Effector CD8-positive, alpha-beta T cell (primary cell): ENCODE measurements around the gene TMX4.
A peak's percentile ranks its signal among the peaks of the same experiment; 100 is the strongest.

ENCODE experiments used
- DNase-seq: peaks from one replicate; lab custom pipeline; 2025; lab: John Stamatoyannopoulos, UW

TMX4 gene

GRCh38 chr20:8019998-8020247 is 362 bp upstream of the TMX4 start:
- no peak for DNase-seq

GRCh38 chr20:8018958-8019245 is 659 bp downstream of the TMX4 start:
- DNase-seq: peak; percentile 46

GRCh38 chr20:8012724-8013123 is 6.8 kb downstream of the TMX4 start:
- DNase-seq: no peak

GRCh38 chr20:8008733-8009132 is 10.8 kb downstream of the TMX4 start:
- no peak for DNase-seq

- no peak for DNase-seq
These were observed 12.1 kb downstream of the TMX4 start for GRCh38 chr20:8007490-8007889.

- no peak for DNase-seq
These were observed 13.8 kb downstream of the TMX4 start for GRCh38 chr20:8005575-8006366.

- no peak for DNase-seq
These were observed 14.5 kb downstream of the TMX4 start for GRCh38 chr20:8005033-8005432.

- DNase-seq: no peak
These were observed 17.5 kb downstream of the TMX4 start for GRCh38 chr20:8002056-8002455.

- DNase-seq: no peak
These were observed 18.8 kb downstream of the TMX4 start for GRCh38 chr20:8000796-8001195.

- no peak for DNase-seq
These were observed 22.7 kb downstream of the TMX4 start for GRCh38 chr20:7996898-7997297.

GRCh38 chr20:7994809-7995208 is 24.8 kb downstream of the TMX4 start:
- DNase-seq: no peak

- DNase-seq: no peak
These were observed 25.9 kb downstream of the TMX4 start for GRCh38 chr20:7993703-7994102.

GRCh38 chr20:7993238-7993637 is 26.3 kb downstream of the TMX4 start:
- DNase-seq: no peak

GRCh38 chr20:7990385-7990784 is 29.2 kb downstream of the TMX4 start:
- DNase-seq: no peak

GRCh38 chr20:7989379-7989778 is 30.2 kb downstream of the TMX4 start:
- DNase-seq: no peak

GRCh38 chr20:7985916-7986315 is 33.6 kb downstream of the TMX4 start:
- no peak for DNase-seq

GRCh38 chr20:7984192-7984591 is 35.4 kb downstream of the TMX4 start:
- DNase-seq: no peak

GRCh38 chr20:7981374-7981773 is 38.2 kb downstream of the TMX4 start:
- DNase-seq: no peak

- DNase-seq: no peak
These were observed 39.1 kb downstream of the TMX4 start for GRCh38 chr20:7980332-7981046.

- DNase-seq: no peak
These were observed 41.9 kb downstream of the TMX4 start for GRCh38 chr20:7977709-7978108.

GRCh38 chr20:7975851-7976414 is 43.6 kb downstream of the TMX4 start:
- no peak for DNase-seq

- DNase-seq: no peak
These were observed 44.7 kb downstream of the TMX4 start for GRCh38 chr20:7974785-7975435.
